Activated CD4-positive, alpha-beta T cell treated with anti-CD3 and anti-CD28 coated beads for 4 hours (primary cell): ENCODE data around the gene DAPK1.

ENCODE experiments used
- DNase-seq, 2 donors: peaks; one replicate each; pipeline ENCODE4 v3.0.0-alpha.2; 2020

The DAPK1 gene

GRCh38 chr9:87518702-87519335 lies 21.2 kb downstream of the DAPK1 start:
- DNase-seq, result no peak

GRCh38 chr9:87519461-87519860 lies 21.8 kb downstream of the DAPK1 start:
- no peak for DNase-seq

DNA sequence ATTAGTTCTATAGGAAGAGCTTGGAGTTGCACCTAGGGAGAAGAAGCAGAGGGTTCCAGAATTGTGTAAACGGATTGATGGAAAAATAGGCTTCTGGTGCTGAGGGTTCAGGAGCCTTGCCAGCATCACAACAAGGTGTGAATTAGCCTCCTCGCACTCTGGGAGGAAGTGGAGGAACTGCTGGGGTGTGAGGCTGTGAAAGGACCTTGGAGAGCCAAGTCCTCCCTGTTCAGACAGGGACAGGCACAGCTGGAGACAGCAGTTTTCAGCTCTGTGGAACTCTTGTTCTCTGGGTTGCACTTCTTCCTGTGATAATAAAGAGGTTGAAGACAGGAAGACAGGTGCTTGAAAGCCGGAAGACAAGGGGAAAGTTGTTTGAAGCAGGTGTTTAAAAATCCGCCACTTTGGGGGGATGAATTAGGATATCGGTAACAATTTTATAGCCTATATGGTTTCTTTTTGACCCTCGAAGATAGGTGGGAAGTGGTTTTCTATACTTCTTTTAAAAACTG lies 22.6 kb downstream of the DAPK1 start:
- DNase-seq, result no peak

DNA sequence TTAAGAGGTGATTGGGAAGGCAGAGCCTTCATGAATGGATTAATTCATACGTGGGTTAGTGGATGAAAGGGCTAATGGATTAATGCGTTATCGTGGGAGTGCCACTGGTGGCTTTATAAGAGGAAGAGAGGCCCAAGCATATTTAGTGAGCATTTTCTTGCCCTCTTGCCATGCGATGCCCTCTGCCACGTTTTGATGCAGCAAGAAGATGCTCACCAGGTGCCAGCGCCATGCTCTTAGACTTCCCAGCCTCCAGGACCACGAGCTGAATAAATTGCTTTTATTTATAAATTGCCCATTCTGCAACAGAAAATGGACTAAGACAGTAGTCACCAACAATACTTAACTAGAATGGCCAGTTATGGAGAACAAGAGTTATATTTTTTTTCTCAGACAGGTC lies 24.2 kb downstream of the DAPK1 start:
- DNase-seq, result no peak

DNA sequence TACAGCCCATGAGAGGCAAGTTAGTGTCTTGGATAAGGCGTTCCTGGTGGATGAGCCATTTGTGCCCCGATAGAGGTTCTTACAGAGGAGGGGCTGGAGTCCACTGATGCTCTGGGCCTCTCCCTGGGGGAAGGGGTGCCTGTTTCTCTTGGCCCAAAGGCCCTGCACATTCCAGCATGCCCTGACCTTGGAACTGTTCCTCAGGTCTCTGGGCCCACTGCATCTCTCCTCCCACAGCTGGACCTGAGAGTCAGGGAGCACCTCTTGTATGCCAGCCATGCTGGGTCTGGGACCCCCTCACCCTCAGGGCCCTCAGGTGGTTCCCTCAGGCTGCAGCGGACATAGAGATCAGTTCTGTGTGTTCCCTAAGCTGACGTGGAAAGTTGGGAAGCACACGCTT lies 26.4 kb downstream of the DAPK1 start:
- no peak for DNase-seq

GRCh38 chr9:87525546-87526303 lies 28.1 kb downstream of the DAPK1 start:
- no peak for DNase-seq

- DNase-seq, result no peak
Measured at GRCh38 chr9:87527211-87527916, 29.7 kb downstream of the DAPK1 start.

GRCh38 chr9:87528969-87529368 lies 31.3 kb downstream of the DAPK1 start:
- no peak for DNase-seq

- DNase-seq, result no peak
Measured at GRCh38 chr9:87529671-87530070, 32.0 kb downstream of the DAPK1 start.

DNA sequence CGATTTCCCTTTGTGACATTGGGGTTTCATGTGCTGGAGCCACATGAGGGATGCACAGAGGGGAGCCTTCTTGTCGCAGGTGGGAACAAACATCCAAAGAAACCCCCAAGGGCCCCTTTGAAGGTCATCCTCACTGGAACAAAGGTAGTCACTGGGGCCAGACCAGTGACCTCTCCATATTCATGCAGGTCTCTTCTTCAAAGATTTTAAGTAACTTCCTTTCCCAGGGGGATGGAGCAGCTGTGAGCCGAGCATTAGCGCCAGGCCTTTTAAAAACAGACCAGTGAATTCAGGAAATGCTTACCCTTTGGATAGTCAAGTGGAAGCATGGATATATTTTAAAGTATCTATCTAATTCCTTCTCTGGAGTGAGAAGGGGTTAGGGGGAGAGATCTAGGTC lies 33.0 kb downstream of the DAPK1 start:
- no peak for DNase-seq

- DNase-seq, result no peak
Measured at GRCh38 chr9:87531370-87532295, 34.0 kb downstream of the DAPK1 start.

DNA sequence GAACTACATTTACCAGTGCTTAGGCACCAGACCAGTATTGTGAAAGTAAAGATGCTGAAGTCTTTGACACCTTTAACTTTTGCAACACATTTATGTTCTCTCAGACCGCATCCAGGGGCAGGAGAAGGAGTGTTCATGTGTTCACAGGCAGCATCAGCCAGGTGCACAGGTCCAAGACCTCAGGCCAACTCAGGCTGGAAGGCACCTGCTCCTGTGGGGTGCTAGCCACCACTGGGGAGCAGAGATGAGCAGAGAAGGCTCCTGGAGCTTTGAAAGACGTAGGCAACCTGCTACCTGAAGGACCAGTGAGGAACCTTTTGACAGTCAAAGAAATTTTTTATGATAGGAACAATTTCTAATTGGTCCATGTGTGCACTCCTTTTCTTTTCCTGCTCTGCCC lies 35.6 kb downstream of the DAPK1 start:
- no peak for DNase-seq

DNA sequence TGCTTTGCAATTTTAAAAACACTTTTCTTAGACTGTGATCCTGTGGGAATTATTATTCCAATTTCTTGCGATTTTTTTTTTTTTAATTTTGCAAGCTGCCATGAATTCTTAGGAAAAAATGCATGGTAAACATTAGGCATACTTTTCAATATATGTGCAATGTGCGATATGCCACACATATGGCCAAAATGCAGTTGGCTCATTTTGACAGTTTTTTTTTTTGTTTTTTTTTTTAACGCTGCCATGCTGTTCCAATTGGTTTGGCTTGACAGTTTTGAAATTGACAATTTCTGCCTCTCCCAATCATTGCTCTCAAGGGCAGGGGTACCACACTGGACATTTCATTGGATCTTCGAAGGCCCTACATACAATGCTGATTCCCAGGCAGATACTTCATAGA lies 36.4 kb downstream of the DAPK1 start:
- DNase-seq, result no peak

GRCh38 chr9:87534957-87535356 lies 37.3 kb downstream of the DAPK1 start:
- no peak for DNase-seq

DNA sequence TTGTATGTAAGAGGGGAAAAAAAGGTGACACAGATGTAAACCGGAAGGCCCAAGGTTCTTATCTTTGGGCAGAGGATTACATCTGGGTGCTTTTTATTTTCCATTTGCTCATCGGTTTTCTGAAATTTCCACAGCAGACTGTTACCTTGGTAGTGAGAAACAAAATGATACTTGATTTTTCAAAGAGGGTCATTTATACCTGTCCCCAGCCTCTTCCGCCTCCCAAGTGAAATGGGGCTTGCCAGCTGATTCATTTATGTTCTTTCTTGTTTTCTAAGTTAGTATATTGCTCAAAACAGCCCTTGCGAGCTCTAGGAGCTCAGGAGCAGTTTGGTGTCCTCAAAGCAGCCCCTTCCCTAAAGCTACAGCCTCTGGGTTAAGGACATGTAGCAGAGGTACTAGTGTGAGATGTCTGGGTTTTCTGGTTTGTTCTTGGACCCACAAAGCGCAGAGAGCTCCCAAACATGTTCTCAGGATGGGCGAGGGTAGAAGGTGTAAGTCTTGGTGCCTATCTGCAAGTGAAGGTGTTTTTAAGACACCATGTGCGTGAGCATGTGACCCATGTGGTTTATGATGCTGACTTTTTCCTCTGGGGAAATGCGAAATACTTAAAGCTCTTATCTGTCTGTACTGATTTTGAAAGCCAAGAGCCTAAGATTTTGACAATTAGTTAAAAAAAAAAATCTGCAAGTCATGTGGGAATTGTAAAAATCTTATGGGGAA lies 38.3 kb downstream of the DAPK1 start:
- no peak for DNase-seq

DNA sequence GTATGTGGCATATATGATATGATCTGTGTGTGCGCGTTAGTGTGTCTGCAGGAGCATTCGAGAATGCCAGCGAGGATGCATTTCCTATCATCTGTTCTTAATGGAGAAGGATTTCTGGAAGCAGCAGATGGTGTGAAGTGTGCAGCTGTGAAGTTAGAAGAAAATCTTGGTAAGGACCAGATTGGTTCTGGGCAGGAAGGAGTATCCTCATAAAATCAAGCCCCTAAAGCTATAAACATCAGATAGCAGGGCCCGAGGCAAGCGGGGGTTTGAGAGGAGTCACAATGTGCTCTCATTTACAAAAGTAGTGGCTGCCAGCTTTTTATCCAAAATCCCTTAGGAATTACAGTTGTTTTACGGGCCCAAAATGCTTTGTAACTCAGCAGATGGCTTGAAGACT lies 40.0 kb downstream of the DAPK1 start:
- no peak for DNase-seq

DNA sequence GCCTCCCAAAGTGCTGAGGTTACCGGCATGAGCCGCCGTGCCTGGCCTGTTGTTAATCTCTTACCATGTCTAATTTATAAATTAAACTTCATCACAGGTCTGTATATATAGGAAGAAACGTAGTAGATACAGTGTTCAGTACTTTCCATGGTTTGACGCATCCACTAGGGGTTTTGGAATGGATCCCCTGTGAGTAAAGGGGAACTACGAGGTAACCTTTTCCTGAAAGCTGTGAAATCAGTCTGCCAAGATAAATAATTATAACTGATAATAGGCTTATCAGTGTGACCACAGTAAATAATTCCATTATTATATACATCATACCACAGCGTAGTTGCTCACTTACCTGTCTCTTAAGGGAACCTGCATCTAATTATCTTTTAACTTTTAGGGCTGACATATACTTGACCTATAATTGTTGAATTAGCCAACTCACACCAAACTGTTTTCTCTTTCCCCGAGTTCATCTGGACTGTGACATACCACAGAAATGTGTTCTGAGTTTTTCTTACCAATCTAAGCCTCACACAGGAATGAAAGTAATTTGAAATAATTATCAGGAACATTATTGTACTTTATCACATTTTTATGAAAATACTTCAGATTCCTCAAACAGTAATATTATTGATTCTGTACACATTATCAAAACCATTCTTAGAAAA lies 42.9 kb downstream of the DAPK1 start:
- DNase-seq, result no peak

GRCh38 chr9:87541663-87542062 lies 44.0 kb downstream of the DAPK1 start:
- DNase-seq, result no peak

- no peak for DNase-seq
Measured at GRCh38 chr9:87542141-87542540, 44.5 kb downstream of the DAPK1 start.

DNA sequence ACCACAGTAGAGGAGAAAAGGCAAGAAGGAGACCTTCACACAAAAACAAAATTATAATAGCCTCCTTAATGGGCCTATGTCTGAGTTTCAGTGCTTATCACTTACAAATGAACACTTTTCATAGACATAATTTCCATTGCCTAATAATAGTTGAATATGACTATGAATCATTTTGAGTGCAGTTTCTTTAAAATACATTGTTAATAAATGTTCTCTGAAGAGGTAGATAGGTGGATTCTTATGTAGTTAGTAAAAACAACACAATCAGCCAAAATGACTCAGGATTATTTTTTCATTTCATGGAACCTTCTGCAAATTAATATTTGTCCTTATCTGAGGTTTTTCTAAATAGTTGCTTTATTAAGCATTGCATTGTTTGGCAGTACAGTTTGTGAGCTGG lies 45.6 kb downstream of the DAPK1 start:
- DNase-seq, result no peak

- no peak for DNase-seq
Measured at GRCh38 chr9:87545858-87546257, 48.2 kb downstream of the DAPK1 start.

DNA sequence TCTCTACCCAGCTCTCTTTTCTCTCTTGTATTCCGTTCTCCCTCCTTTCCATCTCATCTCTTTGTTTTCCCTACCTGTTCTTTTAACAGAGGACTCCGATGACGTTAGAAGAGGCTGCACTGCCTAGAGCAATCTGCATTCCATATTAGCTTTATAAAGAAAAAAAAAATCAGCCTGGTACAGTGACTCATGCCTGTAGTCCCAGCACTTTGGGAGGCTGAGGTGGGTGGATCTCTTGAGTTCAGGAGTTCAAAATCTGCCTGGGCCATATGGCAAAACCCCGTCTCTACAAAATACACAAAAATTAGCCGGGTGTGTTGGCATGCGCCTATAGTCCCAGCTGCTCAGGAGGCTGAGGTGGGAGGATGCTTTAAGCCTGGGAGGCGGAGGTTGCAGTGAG lies 49.0 kb downstream of the DAPK1 start:
- no peak for DNase-seq
